ENCODE data around the gene SP100.

Gene SP100

DNA sequence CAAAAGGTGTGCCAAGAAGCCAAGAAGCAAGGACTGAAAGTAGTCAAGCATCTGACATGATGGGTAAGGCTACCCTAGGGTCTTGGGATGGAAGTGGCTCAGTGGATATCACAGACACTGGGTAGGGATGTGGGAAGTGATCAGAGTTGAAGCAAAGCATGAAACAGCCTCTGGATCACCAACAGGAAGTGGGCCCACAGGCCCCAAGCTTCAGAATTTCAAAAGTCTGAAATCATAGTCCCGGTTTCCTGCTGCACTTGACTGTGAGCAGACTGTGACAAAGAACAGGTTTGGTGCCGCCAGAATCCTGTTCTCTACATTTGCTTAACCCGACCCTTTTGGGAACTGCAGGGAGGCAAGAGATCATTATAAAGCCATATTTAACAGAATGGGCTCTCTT lies 57.4 kb downstream of the SP100 start:
- no peak for TF ChIP-seq FOXP2 (optimal IDR thresholded peaks at IDR 0.05; ENCODE audit: borderline replicate concordance, extremely low read depth, extremely low read length, insufficient read depth)
- TF ChIP-seq, protein P1, sequence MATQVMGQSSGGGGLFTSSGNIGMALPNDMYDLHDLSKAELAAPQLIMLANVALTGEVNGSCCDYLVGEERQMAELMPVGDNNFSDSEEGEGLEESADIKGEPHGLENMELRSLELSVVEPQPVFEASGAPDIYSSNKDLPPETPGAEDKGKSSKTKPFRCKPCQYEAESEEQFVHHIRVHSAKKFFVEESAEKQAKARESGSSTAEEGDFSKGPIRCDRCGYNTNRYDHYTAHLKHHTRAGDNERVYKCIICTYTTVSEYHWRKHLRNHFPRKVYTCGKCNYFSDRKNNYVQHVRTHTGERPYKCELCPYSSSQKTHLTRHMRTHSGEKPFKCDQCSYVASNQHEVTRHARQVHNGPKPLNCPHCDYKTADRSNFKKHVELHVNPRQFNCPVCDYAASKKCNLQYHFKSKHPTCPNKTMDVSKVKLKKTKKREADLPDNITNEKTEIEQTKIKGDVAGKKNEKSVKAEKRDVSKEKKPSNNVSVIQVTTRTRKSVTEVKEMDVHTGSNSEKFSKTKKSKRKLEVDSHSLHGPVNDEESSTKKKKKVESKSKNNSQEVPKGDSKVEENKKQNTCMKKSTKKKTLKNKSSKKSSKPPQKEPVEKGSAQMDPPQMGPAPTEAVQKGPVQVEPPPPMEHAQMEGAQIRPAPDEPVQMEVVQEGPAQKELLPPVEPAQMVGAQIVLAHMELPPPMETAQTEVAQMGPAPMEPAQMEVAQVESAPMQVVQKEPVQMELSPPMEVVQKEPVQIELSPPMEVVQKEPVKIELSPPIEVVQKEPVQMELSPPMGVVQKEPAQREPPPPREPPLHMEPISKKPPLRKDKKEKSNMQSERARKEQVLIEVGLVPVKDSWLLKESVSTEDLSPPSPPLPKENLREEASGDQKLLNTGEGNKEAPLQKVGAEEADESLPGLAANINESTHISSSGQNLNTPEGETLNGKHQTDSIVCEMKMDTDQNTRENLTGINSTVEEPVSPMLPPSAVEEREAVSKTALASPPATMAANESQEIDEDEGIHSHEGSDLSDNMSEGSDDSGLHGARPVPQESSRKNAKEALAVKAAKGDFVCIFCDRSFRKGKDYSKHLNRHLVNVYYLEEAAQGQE (IDR thresholded peaks at IDR 0.05; ENCODE audit: insufficient read depth in 1 of 2, low read depth in 2 of 2, low read length in 2 of 2) = no peak
- no peak for TF ChIP-seq SIN3A (IDR thresholded peaks at IDR 0.05; ENCODE audit: borderline replicate concordance, insufficient read depth, low read length)
- no peak for TF ChIP-seq TAF1 (IDR thresholded peaks at IDR 0.05; ENCODE audit: borderline replicate concordance, insufficient read depth, low read length)
- no peak for TF ChIP-seq POLR2AphosphoS5 (IDR thresholded peaks at IDR 0.05; ENCODE audit: low read depth, low read length)

DNA sequence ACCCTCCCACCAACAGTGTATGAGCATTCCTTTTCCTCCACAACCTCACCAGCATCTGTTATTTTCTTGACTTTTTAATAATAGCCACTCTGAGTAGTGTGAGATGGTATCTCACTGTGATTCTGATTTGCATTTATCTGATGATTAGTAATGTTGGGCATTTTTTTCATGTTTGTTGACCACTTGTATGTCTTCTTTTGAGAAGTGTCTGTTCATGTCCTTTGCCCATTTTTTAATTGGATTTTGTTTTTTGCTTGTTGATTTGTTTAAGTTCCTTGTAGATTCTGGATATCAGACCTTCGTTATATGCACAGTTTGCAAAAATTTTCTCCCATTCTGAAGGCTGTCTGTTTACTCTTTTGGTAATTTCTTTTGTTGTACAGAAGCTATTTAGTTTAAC lies 59.1 kb downstream of the SP100 start:
- TF ChIP-seq FOXP2 (optimal IDR thresholded peaks at IDR 0.05; ENCODE audit: borderline replicate concordance, extremely low read depth, extremely low read length, insufficient read depth) (no peak), POLR2AphosphoS5 (IDR thresholded peaks at IDR 0.05; ENCODE audit: low read depth, low read length) (no peak), SIN3A (IDR thresholded peaks at IDR 0.05; ENCODE audit: borderline replicate concordance, insufficient read depth, low read length) (no peak)
- TF ChIP-seq, protein P1 (IDR thresholded peaks at IDR 0.05; ENCODE audit: insufficient read depth in 1 of 2, low read depth in 2 of 2, low read length in 2 of 2) = no peak

DNA sequence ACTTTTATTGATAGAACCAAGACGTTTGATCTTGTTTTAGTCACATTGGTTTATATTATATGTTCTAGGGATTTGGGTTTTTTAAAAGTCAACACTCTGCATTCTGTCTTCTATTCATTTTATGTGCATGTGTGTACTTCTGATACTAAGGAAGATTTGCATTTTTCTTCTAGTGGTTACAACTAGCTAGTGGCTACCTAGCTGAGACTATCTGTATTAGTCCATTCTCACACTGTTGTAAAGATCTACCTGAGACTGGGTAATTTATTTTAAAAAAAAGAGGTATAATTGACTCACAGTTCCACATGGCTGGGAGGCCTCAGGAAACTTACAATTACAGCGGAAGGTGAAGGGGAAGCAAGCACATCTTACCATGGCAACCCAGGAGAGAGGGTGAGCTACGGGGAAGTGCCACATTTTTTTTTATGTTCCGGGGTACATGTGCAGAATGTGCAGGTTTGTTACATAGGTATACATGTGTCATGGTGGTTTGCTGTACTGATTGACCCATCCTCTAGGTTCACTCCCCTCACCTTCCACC lies 69.9 kb downstream of the SP100 start:
- TF ChIP-seq POLR2AphosphoS5 (IDR thresholded peaks at IDR 0.05; ENCODE audit: low read depth, low read length) (no peak), FOXP2 (optimal IDR thresholded peaks at IDR 0.05; ENCODE audit: borderline replicate concordance, extremely low read depth, extremely low read length, insufficient read depth) (no peak)

DNA sequence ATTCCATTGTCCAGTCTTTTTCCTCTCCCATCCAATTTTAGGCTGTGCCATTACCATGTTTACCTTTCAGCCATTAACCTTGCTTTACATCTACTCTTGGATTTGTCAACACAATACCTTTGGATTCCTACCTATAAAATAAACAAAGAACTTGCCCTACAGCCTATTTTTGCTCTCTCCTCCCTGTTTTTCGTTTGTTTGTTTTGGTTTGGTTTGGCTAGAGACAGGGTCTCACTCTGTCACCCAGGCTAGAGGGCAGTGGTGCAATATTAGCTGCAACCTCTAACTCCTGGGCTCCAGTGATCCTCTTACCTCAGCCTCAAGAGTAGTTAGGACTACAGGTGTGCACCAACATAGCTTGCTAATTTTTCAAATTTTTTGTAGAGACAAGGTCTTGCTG lies 76.1 kb downstream of the SP100 start:
- TF ChIP-seq SIN3A (IDR thresholded peaks at IDR 0.05; ENCODE audit: borderline replicate concordance, insufficient read depth, low read length) = no peak
- TF ChIP-seq FOXP2 (optimal IDR thresholded peaks at IDR 0.05; ENCODE audit: borderline replicate concordance, extremely low read depth, extremely low read length, insufficient read depth) = no peak
- no peak for TF ChIP-seq TAF1 (IDR thresholded peaks at IDR 0.05; ENCODE audit: borderline replicate concordance, insufficient read depth, low read length)
- TF ChIP-seq, protein P1 (IDR thresholded peaks at IDR 0.05; ENCODE audit: insufficient read depth in 1 of 2, low read depth in 2 of 2, low read length in 2 of 2) = no peak
- no peak for TF ChIP-seq POLR2AphosphoS5 (IDR thresholded peaks at IDR 0.05; ENCODE audit: low read depth, low read length)

DNA sequence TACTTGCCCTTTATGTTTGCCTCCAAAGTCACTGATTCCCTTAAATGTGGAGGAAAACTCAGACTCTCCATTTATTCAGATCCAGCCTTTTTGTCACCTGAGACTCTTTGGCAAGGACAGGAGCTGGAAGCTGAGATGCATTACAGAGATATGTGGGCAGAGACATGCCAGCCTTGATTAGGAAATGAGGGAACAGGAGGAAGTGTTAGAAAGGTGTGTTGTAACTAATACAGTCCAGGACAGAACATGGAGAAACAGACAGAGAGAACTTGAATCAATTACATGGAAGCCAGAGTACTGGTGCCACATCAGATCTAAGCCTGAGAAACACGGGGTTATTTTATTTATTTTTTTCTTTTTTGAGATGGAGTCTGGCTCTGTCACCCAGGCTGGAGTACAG lies 79.0 kb downstream of the SP100 start:
- no peak for TF ChIP-seq TAF1 (IDR thresholded peaks at IDR 0.05; ENCODE audit: borderline replicate concordance, insufficient read depth, low read length)
- no peak for TF ChIP-seq POLR2AphosphoS5 (IDR thresholded peaks at IDR 0.05; ENCODE audit: low read depth, low read length)

DNA sequence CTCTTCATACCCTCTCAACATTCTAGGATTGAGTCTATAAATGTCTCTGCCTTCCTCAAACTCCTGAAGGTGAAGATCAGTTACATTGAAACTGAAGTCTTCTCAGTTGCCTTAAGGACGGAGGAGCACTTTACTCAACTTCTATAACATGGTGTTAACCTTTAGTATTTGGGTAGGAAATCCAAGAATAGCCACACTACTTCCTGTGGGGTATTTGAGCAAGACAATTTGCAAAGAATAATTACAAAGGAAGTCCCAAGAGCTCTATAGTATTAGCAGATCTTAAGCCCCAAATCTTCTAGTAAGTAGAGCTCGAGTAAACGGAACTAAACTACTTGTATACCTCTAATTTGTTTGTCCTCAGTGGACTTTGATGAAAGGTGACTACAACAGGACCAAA lies 80.9 kb downstream of the SP100 start:
- TF ChIP-seq, protein P1 (IDR thresholded peaks at IDR 0.05; ENCODE audit: insufficient read depth in 1 of 2, low read depth in 2 of 2, low read length in 2 of 2) = no peak
- TF ChIP-seq FOXP2 (optimal IDR thresholded peaks at IDR 0.05; ENCODE audit: borderline replicate concordance, extremely low read depth, extremely low read length, insufficient read depth) (no peak), TAF1 (IDR thresholded peaks at IDR 0.05; ENCODE audit: borderline replicate concordance, insufficient read depth, low read length) (no peak), SIN3A (IDR thresholded peaks at IDR 0.05; ENCODE audit: borderline replicate concordance, insufficient read depth, low read length) (no peak), POLR2AphosphoS5 (IDR thresholded peaks at IDR 0.05; ENCODE audit: low read depth, low read length) (no peak)
